Endometrial microvascular endothelial cells (primary cell): ENCODE measurements around the gene MEX3A. TPM values are rescaled to one million over a fixed set of nuclear protein-coding genes. Genes with fewer than 3 reads are reported as not detected.

Experiments
- in situ Hi-C: cut with HindIII; loops from 2 replicates; pipeline ENCODE4 v1.10.0; 2017; ENCODE audit warnings: low sequenced_read_pairs, low pct_unique_long_range_greater_than_20kb; ENCODE audit errors: inconsistent ontology term
- total RNA-seq: library from RNA; depleted of rRNA; stranded (reverse); fragments of >200 nt; gene quantifications from one replicate; pipeline ENCODE4 v1.2.3, GENCODE V29; 2015; ENCODE audit errors: inconsistent ontology term

The MEX3A gene
- total RNA-seq, 1 donor from 2014 or later = 3.3 TPM

DNA sequence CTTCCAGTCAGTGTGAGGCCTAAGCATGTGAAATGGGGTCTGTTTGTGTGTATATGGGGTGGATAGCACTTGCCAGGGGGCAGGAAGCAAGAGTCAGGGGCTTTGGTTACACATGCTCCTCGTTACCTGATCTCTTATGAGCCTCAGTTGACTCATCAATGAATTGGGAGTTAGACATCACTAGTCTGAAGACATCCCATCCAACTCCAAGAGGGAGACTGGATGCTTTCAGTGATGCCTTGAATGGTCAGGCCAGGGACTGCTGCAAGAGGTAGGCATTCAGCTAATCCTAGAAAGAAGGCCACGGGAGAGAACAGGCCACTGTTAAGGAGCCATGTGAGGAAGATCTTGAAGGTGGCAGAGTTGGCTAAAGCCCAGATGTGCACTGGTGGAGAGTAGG, 15.0 kb downstream of the MEX3A start:
- in situ Hi-C loops = no loop called here

DNA sequence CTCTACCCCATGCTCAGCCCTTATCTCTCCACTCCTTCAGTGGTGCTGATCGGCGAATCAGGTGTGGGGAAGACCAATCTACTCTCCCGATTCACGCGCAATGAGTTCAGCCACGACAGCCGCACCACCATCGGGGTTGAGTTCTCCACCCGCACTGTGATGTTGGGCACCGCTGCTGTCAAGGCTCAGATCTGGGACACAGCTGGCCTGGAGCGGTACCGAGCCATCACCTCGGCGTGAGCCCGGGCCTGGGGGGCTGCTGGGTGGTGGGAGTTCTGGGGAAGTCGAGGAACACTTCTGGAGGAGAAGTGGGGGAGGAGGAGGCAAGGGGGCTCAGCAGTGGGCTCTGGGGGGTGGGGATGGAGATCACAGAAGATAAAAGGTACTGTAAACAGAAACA, 16.4 kb downstream of the MEX3A start:
- in situ Hi-C loops = no loop called here

DNA sequence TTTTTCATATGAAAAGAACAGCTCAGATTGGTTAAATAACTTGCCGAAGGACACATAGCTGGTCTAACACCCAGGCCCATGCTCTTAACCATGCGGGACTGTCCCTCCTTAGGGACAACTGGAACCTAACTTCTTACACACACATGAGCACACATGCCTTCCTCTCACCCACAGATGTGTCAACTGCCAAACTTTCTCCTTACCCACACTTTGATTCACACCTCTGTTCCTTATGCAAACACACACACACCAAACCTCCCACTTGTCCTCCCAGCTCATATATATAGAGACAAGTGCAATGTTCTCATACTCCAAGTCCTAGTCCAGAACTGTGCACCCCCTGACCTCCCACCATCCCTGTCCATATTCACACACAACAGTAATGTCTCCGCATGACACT, 17.1 kb downstream of the MEX3A start:
- in situ Hi-C loops = no loop called here

DNA sequence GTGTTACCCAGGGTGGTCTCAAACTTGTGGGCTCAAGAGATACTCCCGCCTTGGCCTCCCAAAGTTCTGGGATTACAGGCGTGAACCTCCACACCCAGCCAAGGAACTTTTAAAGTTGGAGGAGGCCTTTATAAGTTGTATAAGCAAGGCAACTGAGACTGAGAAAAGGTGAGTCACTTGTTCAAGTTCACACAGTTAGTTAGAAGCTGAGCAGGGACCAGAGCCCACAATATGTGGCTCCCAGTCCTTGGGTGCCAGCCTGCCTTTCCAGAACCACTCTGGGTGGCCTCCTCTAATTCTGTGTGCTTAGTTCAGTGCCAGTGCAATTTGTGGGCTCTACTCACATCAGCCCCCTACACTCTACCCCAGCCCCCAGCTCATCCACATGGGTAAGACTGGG, 17.6 kb downstream of the MEX3A start:
- in situ Hi-C loops = no loop called here

DNA sequence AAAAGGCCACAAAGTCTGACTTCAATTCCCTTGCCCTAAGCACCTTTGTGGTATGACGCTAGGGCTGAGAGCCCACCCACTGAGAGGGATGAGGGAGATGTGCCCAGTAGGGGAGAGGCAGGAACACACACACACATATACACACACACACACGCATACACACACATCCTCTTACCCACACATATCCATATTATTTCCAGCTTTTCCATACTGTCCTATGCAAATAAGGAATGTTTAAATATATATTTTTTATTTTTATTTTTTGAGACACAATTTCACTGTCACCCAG, 18.3 kb downstream of the MEX3A start:
- in situ Hi-C loops = no loop called here

DNA sequence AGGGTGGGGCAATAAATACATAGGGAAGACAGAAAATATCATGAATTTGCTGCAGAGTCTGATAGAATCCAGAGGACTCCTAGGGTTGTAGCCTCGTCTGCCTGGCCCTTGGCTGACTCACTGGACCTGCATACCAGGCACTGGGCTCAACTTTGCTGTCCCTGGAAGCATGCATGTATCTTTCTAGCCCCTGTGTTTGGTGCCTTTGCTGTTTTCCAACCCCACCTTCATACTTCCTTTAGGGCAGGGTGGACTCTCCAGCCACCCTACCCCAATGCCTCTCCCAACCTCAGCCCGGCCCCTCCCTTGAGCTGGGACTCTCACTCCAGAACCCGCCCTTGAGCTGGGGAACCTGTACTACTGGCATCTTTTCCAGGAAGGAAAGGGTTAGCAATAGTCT, 20.1 kb downstream of the MEX3A start:
- in situ Hi-C loops = no loop called here

DNA sequence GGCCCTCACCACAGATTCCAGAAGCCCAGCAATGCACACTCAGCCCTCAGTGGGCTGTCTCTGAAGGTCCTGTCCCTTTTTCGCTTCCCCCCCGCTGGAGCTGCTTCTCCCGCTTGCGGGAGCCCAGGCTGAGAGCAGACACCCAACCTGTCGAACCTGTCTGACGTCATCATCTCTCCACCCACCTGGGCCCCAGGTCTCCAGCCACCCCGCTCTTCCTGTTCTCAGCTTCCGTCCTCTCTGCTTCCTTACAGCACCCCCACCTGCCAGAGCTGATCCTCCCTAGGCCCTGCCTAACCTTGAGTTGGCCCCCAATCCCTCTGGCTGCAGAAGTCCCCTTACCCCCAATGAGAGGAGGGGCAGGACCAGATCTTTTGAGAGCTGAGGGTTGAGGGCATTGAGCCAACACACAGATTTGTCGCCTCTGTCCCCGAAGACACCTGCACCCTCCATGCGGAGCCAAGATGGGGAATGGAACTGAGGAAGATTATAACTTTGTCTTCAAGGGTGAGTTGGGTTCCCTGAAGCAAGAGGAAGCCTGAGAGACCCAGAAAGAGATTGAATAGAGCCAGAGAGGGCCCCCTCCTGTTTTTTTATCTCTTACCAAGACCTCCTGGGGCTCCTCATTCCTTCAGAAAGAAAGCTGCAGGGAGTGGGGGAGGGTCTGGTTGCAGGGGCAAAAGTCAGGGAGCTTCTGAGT, 21.2 kb downstream of the MEX3A start, which contains the start of gene RAB25:
Gene RAB25, plus strand, starts transcription at position 224 of the 700 bp plus-strand sequence. Its CDS starts 241 bp downstream, at position 465.
- in situ Hi-C loops = no loop called here

DNA sequence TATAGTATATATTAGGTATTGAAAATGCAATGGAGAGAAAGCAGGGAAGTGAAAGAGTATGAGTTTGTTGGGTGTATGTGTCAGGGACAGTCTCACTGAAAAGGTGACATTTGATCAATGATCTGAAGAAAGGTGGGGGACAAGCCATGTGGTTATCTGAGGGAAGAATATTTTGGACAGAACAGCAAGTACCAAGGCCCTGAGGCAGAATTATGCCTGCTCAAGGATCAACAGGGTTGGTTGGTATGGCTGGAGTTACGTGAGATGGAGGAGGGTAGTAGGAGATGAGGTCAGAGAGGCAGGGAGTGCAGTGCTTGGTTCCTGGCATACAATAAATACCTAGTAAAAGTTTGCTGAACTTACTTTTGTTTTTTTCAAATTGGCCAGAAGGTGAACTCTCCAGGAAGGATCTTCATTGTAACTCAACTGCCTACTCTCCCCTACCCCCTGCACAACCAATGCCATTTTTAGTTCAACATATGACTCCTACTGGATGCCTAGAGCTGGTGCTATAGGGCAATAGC, 25.9 kb downstream of the MEX3A start:
- in situ Hi-C loops = no loop called here

DNA sequence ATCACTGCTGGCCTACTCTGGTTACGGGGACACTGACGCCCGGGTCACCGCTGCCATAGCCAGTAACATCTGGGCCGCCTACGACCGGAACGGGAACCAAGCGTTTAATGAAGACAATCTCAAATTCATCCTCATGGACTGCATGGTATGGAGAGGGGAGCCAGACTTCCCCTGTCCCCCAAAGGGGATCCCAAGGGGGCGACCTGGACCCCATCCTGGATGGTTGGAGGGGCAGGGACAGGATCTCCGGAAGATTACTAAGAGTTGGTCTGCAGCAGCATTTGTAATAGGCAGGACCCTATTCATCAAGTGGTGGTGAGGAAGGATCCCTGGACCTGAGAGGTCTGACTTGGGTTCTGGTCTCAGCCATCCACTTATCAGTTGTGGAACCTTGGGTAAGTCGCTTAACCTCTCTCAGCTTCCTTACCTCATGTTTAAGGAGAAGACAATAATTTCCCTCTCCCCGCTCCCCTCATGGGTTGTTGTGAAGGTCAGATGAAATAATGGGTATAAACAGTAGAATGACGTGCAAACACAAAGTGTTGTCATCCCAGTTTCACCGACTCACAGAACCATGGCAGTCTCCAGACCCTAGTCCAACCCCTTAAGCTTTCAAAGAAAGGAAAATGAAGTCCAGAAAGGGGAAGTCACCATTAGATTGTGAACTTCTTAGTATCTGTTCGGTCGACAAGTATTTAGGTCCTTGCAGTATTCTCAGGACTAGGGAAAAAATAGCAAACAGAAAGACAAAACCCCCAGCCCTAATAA, 26.8 kb downstream of the MEX3A start:
- in situ Hi-C loops = no loop called here

DNA sequence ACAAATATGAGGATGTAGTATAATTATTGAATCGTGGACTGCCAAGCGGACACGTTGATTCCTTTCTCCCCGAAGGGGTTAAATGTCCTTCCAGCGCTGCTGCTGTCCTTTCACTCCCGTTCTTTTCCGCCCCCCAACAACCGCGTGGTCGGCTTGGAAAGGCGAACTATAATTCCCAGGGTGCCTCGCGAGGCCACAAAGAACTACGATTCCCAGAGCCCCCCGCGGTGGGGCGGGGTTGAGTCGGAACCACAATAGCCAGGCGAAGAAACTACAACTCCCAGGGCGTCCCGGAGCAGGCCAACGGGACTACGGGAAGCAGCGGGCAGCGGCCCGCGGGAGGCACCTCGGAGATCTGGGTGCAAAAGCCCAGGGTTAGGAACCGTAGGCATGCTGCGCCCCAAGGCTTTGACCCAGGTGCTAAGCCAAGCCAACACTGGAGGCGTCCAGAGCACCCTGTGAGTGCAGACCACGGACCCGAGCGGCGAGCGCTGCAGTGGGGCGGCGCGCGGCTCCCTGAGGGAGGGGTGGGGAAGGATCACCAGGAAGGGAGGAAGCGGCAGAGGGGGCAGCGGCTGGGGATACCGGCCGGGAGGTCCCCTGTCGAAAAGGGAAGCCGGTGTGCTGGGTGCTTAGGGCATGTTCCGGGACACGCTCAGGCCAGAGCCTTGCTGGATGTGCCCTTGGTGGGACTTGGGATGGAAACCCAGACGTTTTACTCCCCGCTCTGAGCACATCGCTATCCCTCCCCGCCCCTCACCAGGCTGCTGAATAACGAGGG, 27.6 kb downstream of the MEX3A start, which contains the start of gene LAMTOR2:
Gene LAMTOR2, plus strand, starts transcription at position 283 of the 781 bp plus-strand sequence. Its CDS starts 108 bp downstream, at position 391.
- in situ Hi-C loops = no loop called here

DNA sequence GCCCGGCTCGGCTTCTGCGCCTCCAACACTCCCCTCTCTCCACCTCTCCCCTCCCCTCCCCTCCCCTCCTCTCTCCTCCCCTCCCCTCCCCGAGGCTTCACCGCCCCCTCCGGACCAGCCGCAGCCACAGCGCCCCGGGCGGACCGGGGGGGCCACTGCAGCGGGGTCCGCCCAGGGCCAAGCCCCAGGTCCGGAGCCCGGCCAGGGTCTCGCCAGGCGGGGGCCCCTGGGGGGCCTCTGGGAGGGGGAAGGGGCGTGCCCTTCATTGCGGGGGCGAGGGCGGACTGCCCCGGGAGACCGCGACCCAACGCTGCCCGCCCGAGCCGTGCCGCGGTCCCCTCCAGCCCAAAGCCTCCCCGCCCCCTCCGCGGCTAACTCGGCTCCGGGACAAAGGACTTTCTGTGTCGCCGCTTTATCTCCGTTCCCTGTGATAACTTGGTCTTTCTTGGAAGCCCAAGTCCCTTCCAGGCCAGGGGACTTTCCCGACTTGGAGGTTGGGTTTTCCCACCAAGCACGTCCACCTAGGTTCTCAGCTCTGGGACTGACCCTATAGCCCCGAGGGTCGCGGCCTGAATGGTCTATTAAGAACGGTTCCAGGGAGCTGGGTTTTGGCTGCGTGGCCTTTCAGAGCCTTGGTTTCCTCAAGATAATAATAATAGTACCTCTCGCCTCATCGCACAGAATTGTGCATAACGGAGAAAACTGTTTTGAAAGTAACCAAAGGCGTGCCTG, 28.3 kb downstream of the MEX3A start, which contains the start of gene UBQLN4:
Gene UBQLN4, minus strand, starts transcription at position 31 of the 732 bp plus-strand sequence. CDS start 97 bp downstream, outside the sequence.
- in situ Hi-C loops = no loop called here

DNA sequence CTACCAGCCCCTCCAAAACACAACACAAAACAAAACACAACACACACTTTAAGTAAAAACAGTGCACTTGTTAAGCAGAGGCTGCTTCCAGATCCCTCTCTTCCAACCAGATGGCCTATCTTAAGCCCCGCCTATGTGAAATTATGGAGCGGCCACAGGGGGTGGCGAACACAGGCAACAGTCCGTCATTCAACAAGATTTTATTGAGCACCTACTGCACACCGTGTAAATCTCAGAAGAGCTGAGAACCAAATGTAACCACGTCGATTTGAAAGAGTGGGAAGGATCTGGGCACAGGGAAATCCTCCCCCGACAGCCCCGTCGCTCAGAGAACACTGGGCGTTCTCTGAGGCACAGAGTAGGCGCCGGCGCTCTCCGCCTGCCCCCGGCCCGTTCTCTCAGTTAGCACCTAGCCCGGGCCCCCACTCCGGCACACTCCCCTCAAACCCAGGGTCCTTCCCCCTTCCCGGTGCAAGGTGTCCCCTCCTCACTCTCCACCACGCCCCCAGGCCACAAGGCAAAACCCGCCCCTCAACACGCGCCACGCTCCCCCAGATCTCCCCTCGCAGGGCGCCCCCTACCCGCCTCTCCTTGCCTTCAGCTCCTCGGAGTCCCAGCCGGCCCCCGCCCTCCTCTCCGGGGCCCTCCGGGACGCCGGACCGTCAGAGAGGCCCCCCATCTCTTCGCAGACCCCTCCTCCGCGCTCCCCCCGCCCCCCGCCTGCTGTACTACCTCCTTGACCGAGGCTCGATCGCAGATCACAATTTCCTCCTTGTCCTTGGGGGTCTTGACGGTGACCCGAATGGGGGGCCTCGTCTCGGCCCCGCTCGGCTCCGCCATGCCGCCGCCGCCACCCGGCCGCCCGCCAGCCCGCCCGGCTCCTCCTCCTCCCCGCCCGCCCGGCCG, 29.1 kb downstream of the MEX3A start:
- in situ Hi-C loops = no loop called here

DNA sequence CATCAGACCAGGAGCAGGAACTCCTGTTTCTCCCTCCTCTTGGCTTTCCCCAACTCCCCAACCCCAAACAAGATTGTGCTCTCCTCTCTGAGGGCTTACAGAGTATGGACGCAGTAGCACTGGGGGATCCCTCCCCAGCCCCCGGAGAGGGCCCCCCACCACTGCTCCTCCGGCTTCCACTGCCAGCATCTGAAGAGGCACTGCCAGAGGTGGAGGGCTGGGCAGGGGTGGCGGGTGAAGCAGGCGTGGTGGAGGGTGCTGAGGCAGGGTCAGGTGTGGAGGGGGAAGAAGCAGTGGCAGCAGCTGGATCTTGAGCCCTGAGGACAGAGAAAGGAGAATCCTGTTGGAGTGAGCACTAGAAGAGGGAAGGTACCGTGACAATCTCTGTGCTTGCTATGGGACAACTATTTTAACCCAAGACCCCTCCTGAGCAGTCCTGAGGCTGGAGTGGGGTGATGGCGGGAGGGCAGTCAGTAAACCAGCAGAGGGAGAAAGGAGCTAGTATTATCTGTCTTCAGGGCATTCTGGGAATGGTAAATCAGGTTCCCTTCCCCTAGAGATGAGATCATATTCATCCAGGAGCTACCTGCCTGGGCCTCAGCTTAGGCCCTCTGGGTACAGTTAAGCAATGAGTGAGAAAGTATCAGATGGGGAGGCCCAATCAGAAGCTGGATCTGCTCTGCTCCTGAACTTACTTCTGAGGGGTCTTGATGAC, 31.1 kb downstream of the MEX3A start:
- in situ Hi-C loops = no loop called here

DNA sequence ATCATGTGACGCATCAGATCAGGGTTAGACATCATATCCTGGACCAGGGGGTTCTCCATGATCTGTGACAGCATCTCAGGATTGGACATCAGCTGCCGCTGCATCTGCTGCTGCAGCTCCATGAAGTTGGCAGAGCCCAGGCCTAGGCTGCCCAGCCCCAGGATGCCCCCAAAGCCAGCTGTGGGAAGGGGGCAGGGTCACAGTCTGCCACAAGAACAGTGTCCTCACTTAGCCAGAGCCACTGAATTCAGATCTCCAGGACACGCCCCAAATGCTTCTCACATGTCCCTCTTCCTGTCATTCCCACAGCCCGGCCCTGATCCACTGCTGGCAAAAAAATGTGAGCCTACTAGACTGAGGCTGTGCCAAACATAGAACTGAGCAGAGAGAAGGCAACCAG, 31.9 kb downstream of the MEX3A start:
- in situ Hi-C loops = no loop called here

DNA sequence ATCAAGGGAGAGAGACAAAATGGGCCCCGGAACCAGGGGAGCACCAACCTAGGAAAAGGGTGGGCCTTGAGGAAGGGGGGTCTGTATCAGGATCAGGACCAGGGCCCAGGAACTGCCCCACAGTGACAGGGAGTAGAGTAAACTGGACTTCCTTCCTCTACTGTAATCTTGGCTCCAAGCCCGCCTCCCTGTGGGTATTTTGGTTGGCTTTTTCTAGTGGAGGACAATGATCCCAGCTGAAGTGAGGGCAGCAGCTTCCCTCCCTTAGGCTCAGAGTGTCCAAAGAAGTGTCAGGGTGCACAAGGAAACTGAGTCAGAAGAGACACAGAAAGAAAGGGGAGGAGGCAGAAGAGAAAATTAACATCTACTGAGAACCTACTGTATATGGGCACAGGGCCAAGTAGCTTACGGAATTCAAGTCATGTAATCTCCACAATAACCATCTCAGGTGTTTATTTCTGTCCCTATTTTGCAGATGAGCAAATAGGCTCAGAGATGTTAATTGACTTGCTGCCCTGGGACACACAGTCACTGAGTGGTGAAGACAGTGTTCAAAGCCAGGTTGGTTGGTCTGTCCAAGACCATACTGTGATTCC, 33.5 kb downstream of the MEX3A start:
- in situ Hi-C loops = no loop called here

DNA sequence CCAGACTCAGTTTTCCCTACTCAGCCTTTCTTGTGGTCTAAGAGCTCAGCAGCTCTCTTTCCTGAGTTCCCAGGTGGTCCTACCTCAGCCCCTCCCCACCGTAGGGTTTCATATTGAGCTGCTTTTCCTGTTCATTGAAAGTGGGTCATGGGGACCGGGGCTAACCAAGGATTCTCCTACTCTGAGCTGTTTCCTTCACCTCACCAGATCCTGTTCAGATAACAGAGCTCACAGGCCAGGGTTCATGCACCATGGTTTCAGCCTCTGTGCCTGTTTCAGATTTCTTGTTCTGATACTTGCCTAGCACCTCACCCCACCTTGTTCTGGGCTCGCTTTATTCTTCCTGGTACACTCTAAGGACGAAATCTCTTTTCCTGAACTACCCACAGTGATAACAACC, 37.2 kb downstream of the MEX3A start:
- in situ Hi-C loops = no loop called here

DNA sequence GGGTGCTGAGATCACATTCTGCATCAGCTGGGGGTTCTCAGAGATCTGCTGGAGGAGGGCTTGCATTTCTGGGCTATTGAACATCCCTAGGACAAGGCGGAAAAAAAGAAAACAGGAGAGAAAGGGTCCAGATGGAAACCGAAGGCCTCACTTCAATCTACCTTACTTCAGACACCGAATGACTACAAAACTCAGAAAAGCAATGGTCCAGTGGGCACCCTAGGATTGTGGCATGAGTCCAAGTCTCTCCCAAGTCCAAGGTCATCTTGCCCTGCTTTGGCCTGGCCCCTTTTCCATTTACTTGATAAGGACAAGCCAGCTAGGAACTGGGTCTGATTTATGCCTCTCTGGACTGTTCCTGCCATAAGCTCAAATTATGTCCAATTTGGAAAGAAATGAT, 39.4 kb downstream of the MEX3A start:
- in situ Hi-C loops = no loop called here
